Endodermal cell (in vitro differentiated cells): ENCODE data around the gene CDH4. TPM values are rescaled to one million over a fixed set of nuclear protein-coding genes. Genes with fewer than 3 reads are reported as not detected.

Experiments
- DNase-seq: peaks from one replicate; pipeline ENCODE4 v3.0.0-alpha.2; 2017
- H3K27ac ChIP-seq: 2 replicates; pipeline ENCODE4 v1.5.1; 2013; ENCODE audit warnings: mild to moderate bottlenecking, low read depth, low read length, moderate library complexity
- H3K27me3 ChIP-seq: 2 replicates; pipeline ENCODE4 v1.6.1; 2013; ENCODE audit warnings: mild to moderate bottlenecking, low read length, moderate library complexity; ENCODE audit not compliant: insufficient read depth, control insufficient read depth, poor library complexity, severe bottlenecking
- H3K36me3 ChIP-seq: 2 replicates; pipeline ENCODE4 v1.7.0; 2013; ENCODE audit warnings: mild to moderate bottlenecking, low read length, moderate library complexity; ENCODE audit not compliant: control insufficient read depth, insufficient read depth
- H3K4me1 ChIP-seq: one replicate; pipeline ENCODE4 v1.7.0; 2013; ENCODE audit warnings: low read length; ENCODE audit not compliant: control insufficient read depth, insufficient read depth
- H3K4me3 ChIP-seq: 2 replicates; pipeline ENCODE4 v1.5.1; 2013; ENCODE audit warnings: mild to moderate bottlenecking, low read length, moderate library complexity
- H3K9ac ChIP-seq: 2 replicates; pipeline ENCODE4 v1.6.1; 2013; ENCODE audit warnings: mild to moderate bottlenecking, low read length, moderate library complexity; ENCODE audit not compliant: poor library complexity, severe bottlenecking; ENCODE audit errors: extremely low read depth
- H3K9me3 ChIP-seq: 2 replicates; pipeline ENCODE4 v1.6.1; 2013; ENCODE audit warnings: mild to moderate bottlenecking, low read length, moderate library complexity; ENCODE audit not compliant: control insufficient read depth
- H3K27ac Mint-ChIP-seq: 2 replicates; pipeline ENCODE4 v1.8.0; 2020; ENCODE audit warnings: mixed read lengths
- H3K27me3 Mint-ChIP-seq: 2 replicates; pipeline ENCODE4 v1.8.0; 2021; ENCODE audit warnings: mild to moderate bottlenecking, mixed read lengths; ENCODE audit not compliant: insufficient read depth
- H3K36me3 Mint-ChIP-seq: 2 replicates; pipeline ENCODE4 v1.8.0; 2020; ENCODE audit warnings: low read depth, mixed read lengths
- H3K4me1 Mint-ChIP-seq: 2 replicates; pipeline ENCODE4 v1.8.0; 2020; ENCODE audit warnings: mixed read lengths
- H3K4me3 Mint-ChIP-seq: 2 replicates; pipeline ENCODE4 v1.8.0; 2020; ENCODE audit warnings: mild to moderate bottlenecking, moderate library complexity, mixed read lengths
- H3K9me3 Mint-ChIP-seq: 2 replicates; pipeline ENCODE4 v1.8.0; 2020; ENCODE audit warnings: mild to moderate bottlenecking, mixed read lengths
- CTCF ChIP-seq: fragments of 200-600 bp; sonication (generic); conservative IDR thresholded peaks from 2 replicates; pipeline ENCODE4 v1.5.0; 2021; ENCODE audit warnings: antibody characterized with exemption, mild to moderate bottlenecking
- WGBS, 2 experiments: methylation state at CpG; one replicate each; pipeline versions ENCODE4 v1.1.5 to v1.1.7; 2013; ENCODE audit warnings: missing lambda C conversion rate in 2 of 2, mixed read lengths in 1 of 2; ENCODE audit not compliant: insufficient coverage in 1 of 2, insufficient read length in 1 of 2; 5-methylcytosine and 5-hydroxymethylcytosine counted together
- total RNA-seq, 2 donors: library from RNA; stranded (reverse); fragmentation: NEBNext Ultra II Directional in 1 of 2; extraction: Animal tissue kit (Norgen Biotek cat#: 25700) in 1 of 2; gene quantifications; 2 replicates in 1 of 2; 3 replicates in 1 of 2; pipeline ENCODE4 v1.2.1, GENCODE V29; 2021

Gene CDH4
- total RNA-seq, 2 donors from 2014 or later: 1.8 to 5.8 TPM

- Histone ChIP-seq H3K4me3 (no peak overlapping the region), H3K27me3 (no peaks in the 10 kb centered on the region), H3K27ac (no peak overlapping the region), H3K36me3 (no peaks in the 10 kb centered on the region), H3K4me1 (no peaks in the 10 kb centered on the region), H3K9me3 (no peaks in the 10 kb centered on the region), H3K9ac (no peak overlapping the region)
- Mint-ChIP-seq H3K4me1 (peaks cover 44% of the 10 kb centered on the region), H3K36me3 (peaks cover 8% of the 10 kb centered on the region), H3K27me3 (peaks cover 21% of the 10 kb centered on the region), H3K9me3 (peaks cover 10% of the 10 kb centered on the region), H3K27ac (no peak overlapping the region), H3K4me3 (no peak overlapping the region)
- TF ChIP-seq CTCF: no peak
- 84 to 91% methylated on average over 7 to 8 of the region's 8 CpGs for WGBS, 2 experiments
- DNase-seq: no peak
These were observed 253.4 kb downstream of the CDH4 start for GRCh38 chr20:61505508-61505907.

- no peaks in the 10 kb centered on the region for H3K36me3 ChIP-seq
- H3K9ac ChIP-seq: no peak overlapping the region
- H3K27me3 ChIP-seq: no peaks in the 10 kb centered on the region
- no peaks in the 10 kb centered on the region for H3K36me3 Mint-ChIP-seq
- no peaks in the 10 kb centered on the region for H3K9me3 ChIP-seq
- no peak for DNase-seq
- H3K4me1 ChIP-seq: peaks cover 10% of the 10 kb centered on the region
- H3K4me1 Mint-ChIP-seq: peaks cover 56% of the 10 kb centered on the region
- H3K27ac Mint-ChIP-seq: no peak overlapping the region
- no peak for TF ChIP-seq CTCF
- H3K9me3 Mint-ChIP-seq: no peaks in the 10 kb centered on the region
- H3K27me3 Mint-ChIP-seq: peaks cover 11% of the 10 kb centered on the region
- 89 to 93% methylated on average over 10 to 11 of the region's 11 CpGs for WGBS, 2 experiments
- H3K4me3 ChIP-seq: no peak overlapping the region
- no peak overlapping the region for H3K4me3 Mint-ChIP-seq
- H3K27ac ChIP-seq: no peak overlapping the region
These were observed 255.7 kb downstream of the CDH4 start for GRCh38 chr20:61507778-61508177.

GRCh38 chr20:61508301-61509096 is 256.4 kb downstream of the CDH4 start:
- H3K9me3 Mint-ChIP-seq: no peaks in the 10 kb centered on the region
- Histone ChIP-seq H3K27me3 (no peaks in the 10 kb centered on the region), H3K9me3 (no peaks in the 10 kb centered on the region), H3K4me1 (peaks cover 10% of the 10 kb centered on the region), H3K9ac (no peak overlapping the region), H3K4me3 (no peak overlapping the region), H3K36me3 (no peaks in the 10 kb centered on the region), H3K27ac (no peak overlapping the region)
- H3K27me3 Mint-ChIP-seq: peaks cover 6% of the 10 kb centered on the region
- no peak for DNase-seq
- no peak overlapping the region for H3K27ac Mint-ChIP-seq
- TF ChIP-seq CTCF: no peak
- H3K36me3 Mint-ChIP-seq: no peaks in the 10 kb centered on the region
- 87 to 93% methylated on average over 6 to 13 of the region's 13 CpGs for WGBS, 2 experiments
- H3K4me3 Mint-ChIP-seq: no peak overlapping the region
- peaks cover 57% of the 10 kb centered on the region for H3K4me1 Mint-ChIP-seq
